NCI-H82 (cell line): ENCODE measurements around the gene ULBP2.
"Not testable (repeated sequence)": the region's sequence is repeated elsewhere in the genome, so short reads cannot be mapped to it uniquely, and the experiment has no call there.

ENCODE experiments used
- DNase-seq: peaks from one replicate; lab custom pipeline; 2025; lab: John Stamatoyannopoulos, UW

Gene ULBP2

GRCh38 chr6:149909701-149910470 lies 31.9 kb upstream of the ULBP2 start:
- DNase-seq = no peak

DNA sequence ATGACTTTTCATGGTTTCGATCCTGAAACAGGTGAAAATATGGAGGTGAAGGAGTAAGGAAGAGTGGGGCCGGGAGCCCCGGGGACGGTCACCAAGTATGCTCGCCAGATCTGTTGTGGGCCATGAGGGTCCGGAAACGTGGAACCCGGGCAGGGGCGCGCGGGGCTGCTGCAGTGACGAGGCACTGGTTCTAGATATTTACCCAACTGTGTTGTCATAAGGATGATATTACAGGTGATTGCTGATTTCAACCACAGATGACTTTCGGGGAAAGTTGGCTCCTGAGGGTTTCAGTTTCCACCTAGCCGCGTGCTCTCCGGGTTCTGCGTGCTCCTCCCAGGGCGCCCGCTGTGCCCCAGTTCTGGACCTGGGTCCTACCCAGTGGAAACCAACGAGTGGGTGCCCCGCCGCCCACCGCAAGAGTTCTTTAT lies 31.1 kb upstream of the ULBP2 start:
- DNase-seq = no peak

DNA sequence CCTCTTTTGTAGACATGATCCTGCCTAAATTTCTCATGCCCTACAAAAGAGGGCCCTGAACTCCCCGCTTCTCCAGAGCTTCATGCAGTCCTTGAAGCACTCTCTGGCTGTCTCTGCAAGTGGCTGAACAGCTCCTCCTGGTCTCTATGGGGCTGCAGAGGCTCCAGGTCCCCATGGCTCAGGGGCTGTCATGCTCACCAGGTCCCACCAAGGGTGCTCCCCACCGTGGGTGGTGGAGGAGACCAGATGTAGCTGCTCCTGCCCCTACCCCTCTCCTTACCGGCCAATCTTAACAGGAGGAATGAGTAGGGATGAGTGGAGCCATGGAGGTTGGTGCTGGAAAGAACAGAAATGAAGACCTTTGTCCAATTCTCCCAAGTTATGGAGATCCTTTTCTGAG lies 29.1 kb upstream of the ULBP2 start:
- DNase-seq = not testable (repeated sequence)

GRCh38 chr6:149913085-149913484 lies 28.7 kb upstream of the ULBP2 start:
- DNase-seq = no peak

GRCh38 chr6:149913540-149914240 lies 28.1 kb upstream of the ULBP2 start:
- no peak for DNase-seq

DNA sequence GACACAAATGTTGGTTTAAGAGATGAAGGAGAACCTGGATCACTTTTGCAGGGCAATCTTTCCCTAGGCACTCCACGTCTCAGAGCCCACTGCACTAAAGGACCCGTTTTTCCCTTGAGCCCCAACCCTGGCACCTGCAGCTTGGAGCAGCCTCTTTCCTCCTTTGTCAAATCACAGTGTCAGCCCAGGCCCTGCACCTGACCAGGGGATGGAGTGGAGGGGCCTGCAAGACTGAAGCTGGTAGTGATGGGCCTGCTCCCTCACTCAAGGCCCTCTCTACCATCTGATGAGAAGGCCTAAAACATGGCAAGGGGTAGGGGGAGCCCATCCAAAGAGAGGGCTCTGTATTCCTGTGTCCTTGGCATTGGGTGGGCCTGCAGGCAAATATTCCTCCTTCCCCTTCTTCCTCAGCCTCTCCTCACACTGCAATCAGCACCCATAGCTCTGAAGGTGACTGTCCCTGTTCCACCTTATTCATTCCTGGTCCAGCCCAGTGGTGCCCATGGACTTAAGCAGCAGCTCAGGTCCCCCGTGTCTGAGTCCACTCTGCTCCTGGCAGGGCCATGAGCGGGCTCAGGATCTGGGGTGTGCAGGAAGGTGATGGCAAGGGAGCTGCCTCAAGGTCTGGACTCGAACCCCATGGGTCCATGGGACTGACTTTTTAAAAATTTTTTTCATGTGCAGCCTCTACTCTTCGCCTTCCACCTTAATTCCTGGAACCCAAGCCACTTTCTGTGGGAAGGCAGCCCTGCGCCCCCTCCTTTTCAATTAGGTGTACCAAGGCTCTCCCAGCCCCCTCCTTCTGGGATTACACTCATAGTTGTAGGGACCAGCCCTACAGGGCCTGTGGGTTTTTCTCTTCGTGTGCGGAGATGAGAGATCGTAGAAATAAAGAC lies 25.6 kb upstream of the ULBP2 start:
- no peak for DNase-seq

- DNase-seq = no peak
Measured at GRCh38 chr6:149917679-149918078, 24.1 kb upstream of the ULBP2 start.

GRCh38 chr6:149918151-149918905 lies 23.5 kb upstream of the ULBP2 start:
- no peak for DNase-seq

DNA sequence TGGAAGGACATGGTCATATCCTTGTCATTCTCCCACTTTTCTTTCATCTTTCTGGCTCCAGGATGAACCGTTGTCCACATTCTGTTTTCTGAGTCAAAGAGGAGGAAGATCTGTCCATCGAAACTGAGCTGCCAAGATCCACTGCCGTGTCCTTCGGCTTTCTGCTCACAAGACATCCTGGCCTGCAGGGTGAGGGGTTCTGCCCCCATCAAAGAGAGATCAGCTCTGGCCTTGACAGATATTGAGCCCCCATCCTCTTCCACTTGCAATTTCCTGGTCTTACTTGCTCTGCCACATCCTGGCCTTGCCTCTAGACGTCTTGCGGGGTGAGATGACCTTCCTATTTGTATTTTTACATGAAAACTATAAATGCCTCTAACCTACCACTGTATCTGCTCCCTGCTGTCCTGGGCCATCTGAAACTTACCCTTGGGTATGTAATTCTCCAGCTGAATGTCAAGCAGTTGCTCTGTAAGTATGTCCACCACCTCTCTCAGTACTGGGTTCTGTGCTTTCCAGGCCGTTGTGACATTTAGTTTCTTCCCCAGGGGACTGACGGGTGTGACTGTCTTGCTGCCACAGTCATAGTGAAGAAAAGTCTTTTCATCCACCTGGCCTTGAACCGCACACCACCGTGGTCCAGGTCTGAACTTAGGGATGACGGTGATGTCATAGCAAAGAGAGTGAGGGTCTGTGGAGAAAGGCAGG lies 22.5 kb upstream of the ULBP2 start:
- not testable (repeated sequence) for DNase-seq

DNA sequence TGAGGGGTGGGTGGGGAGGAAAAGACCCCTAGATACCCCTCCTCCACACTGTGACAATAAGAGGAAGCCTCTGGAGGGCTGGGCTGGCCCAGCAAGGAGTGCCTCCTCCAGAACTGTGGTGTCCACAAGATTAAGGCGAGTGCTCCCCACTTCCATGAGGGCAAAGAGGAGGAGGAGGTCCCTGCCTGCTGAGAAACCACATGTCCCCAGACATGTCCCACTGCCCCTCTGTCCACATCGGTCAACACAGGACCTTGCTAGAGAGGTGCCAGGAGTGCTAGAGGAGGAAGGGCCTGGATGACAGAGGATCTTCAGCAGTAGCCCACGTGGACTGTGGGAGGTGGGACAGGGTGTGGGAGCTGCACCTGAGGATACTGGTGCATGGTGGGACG lies 22.0 kb upstream of the ULBP2 start:
- no peak for DNase-seq

DNA sequence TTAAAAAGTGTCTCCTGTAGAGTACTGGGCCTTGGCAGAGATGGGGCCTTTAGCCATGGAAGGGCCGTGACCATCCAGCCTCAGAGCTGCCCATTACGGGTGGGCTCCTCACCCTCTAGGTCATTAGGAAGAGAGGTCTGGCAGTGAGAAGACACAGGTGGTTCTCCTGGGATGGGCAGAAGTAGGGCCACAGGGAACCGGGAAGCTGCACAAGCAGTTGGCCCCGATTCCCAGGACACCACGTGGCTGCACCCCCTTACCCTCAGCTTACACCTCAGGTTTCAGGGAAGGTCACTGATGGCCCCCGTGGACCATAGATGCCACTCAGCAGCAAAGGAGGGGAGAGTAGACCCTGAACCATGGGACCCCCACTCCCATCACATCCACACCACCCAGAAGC lies 20.5 kb upstream of the ULBP2 start:
- DNase-seq = no peak

GRCh38 chr6:149922091-149922490 lies 19.7 kb upstream of the ULBP2 start:
- not testable (repeated sequence) for DNase-seq

DNA sequence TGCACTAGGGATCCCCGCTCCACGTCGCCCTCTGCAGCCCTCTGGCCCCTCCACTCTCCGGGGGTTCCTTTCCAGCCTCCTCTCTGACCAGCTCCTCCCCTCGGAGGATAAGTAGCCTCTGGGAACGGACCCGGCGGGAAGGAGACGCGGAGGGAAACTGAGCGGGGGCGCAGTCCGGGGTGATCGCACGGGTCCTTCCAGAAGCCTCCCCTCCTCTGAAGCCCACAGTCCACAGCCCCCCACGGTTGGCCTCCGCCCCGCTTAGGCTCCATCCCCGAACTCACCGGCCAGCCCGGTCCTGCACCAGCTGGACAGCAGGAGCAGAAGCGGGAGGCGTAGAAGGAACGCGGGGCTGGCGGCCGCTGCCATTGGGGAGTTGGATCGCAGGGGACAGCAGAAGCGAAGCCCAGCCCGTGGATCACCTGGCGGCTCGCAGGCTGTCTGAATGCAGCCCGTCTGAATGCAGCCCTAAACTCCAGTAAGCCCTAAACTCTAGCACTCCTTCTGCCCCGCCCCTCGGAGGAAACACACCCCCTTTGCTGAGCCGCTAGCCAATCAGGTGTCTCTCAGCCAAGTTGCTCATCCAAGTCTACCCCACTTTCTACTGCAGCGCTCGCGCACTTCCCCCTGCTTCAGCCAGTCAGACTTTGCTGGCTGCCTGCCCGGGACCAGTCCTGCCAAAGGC lies 19.0 kb upstream of the ULBP2 start, which contains the start of gene RAET1G:
Gene RAET1G, minus strand, starts transcription at position 480 of the 685 bp plus-strand sequence. Its CDS starts 111 bp downstream, at position 369.
- DNase-seq = peak; percentile 75

DNA sequence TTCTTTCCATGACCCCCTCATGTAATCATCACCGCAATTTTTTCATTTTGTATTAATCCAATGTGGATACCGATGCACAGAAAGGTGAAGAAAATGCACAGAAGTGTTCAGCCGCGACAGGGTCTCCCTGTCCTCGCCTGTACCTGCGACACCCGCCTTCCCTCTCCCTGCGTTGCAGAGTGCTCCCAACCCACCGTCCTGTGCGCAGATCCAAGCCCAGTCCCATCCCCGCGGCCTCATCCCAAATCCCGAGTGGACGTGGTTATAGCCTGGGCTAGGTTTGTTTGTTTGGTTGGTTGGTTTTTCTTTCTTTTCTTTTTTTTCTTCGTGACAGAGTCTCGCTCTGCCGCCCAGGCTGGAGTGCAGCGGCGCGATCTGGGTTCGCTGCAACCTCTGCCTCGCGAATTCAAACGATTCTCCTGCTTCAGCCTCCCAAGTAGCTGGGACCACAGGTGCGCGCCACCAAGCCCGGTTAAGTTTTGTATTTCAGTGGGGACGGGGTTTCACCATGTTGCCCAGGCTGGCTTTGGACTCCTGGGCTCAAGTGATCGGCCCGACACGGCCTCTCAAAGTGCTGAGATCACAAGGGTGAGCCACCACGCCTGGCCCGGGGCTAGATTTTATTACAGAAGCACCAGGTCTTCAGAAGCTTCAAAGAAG lies 18.4 kb upstream of the ULBP2 start:
- DNase-seq = no peak

DNA sequence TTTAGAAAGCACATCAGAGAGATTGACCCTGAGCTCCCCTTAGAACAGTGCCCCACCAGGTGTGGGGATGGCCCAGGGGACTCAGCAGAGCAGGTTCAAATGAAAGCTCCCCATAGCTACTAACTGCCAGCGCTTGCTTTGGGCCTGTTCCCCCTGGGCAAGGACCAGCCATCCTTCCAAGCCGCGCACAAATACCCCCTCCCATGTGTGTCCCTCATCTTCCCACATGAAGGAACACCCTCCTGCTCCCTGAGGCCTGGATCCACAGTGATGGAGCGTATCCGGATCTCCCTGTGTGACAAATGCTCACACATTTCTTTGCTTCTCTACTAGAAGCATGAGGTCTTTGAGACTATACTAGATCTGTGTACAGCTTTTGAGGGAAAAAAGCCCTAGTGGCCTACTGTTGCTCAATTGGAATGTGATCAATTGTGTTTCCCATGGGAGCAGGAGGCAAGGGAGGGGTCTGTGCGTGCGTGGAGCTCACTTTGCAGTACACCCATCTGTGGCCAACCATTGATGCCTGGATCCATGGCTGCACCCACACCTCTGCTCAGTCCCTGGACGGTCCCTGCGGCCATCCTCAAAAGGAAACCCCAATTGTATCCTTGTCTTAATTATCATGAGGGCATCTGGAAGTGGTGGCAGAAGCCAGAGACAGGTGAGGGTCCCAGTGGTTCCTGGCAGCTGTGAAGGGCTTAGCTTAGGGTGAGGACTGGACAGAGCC lies 17.4 kb upstream of the ULBP2 start:
- DNase-seq = no peak

DNA sequence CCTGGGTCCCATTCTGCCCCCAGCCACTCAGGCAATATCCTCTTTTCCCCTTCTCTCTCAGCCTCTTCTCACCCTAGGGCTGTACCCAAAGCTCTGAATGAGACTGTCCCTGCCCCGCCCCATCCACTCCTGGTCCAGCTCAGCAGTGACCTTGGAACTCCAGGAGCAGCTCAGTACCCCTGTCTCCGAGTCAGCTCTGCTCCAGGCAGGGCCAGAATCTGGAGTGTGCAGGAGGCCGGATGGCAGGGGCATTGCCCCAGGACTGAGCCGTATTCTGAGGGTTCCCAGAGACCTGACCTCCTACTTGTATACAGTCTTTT lies 16.9 kb upstream of the ULBP2 start:
- no peak for DNase-seq

- DNase-seq = no peak
Measured at GRCh38 chr6:149925253-149925973, 16.4 kb upstream of the ULBP2 start.

DNA sequence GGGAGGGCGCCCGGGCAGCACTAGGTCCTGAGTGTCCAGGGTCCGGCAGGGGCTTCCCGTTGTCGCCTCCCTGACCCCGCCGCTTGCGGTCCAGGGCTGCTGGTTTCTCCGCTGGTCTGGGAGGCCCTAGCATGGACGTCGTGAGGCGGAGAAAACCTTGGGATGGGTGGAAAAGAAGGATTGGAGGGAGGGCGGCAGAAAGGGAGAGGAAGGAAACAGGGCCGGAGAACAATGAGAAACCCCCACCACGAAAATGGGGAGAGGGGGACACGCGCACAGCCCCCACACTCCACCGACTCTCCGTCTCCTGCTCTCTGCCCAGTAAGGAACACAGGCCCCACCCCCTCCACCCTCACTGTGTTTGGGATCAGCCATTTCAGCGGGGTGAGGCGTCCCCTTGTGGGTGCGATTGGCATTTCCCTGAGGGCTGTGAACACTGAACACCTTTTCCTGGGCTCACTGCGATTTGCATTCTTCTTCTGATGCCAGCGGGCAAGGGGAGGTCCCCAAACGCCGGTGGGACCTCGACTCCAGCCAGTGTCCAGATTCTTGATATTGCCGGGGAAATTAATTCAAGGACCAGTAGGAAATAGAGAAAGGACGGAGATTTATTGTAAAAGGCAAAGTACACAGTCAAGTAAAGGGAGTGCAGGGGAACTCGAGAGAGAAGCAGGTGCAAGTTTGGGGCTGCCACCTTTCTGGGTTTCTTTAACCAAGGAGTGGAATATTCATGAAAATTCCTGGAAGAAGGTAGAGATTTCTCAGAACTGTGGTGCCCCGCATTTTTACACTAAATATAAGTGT lies 15.6 kb upstream of the ULBP2 start:
- peak; percentile 91 for DNase-seq
